Testis (tissue), 2 donors: Measurements from ENCODE around the gene VDAC1.

Source experiments
- POLR2A ChIP-seq: fragments of 450-650 bp; IDR thresholded peaks from one replicate; pipeline ENCODE4 v1.6.1; 2017; ENCODE audit warnings: antibody characterized with exemption, mild to moderate bottlenecking, moderate library complexity
- TF ChIP-seq, protein P1 (sequence below), 3 experiments: fragments of 450-650 bp in 2 of 3; fragments of 200-600 bp in 1 of 3; sonication (generic) in 1 of 3; IDR thresholded peaks; one replicate each; pipeline ENCODE4 v1.5.1; 2016 to 2019; ENCODE audit warnings: antibody characterized with exemption in 3 of 3, mild to moderate bottlenecking in 2 of 3, moderate library complexity in 1 of 3

DNA sequence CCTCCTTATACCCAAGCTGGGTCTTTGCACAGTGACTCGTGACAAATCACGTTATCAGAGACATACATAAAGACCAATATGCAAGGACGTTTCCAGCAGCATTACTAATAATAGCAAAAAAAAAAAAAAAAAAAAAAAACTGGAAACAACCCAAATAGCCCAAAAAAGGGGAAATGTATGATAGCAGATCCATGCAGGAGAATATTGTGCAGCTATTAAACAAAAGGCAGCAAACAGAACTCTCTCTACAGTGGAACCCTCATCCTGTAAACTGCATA is 74.0 kb downstream of the VDAC1 start:
- TF ChIP-seq, protein P1, sequence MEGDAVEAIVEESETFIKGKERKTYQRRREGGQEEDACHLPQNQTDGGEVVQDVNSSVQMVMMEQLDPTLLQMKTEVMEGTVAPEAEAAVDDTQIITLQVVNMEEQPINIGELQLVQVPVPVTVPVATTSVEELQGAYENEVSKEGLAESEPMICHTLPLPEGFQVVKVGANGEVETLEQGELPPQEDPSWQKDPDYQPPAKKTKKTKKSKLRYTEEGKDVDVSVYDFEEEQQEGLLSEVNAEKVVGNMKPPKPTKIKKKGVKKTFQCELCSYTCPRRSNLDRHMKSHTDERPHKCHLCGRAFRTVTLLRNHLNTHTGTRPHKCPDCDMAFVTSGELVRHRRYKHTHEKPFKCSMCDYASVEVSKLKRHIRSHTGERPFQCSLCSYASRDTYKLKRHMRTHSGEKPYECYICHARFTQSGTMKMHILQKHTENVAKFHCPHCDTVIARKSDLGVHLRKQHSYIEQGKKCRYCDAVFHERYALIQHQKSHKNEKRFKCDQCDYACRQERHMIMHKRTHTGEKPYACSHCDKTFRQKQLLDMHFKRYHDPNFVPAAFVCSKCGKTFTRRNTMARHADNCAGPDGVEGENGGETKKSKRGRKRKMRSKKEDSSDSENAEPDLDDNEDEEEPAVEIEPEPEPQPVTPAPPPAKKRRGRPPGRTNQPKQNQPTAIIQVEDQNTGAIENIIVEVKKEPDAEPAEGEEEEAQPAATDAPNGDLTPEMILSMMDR (IDR thresholded peaks at IDR 0.05): no peak
- no peak for TF ChIP-seq POLR2A
